SH-SY5Y (cell line): ENCODE results near the gene IQGAP1.

Source experiments
- GATA2 ChIP-seq: IDR thresholded peaks from 2 replicates; pipeline ENCODE4 v1.6.1; 2011; ENCODE audit warnings: mild to moderate bottlenecking, low read depth, low read length
- GATA3 ChIP-seq: IDR thresholded peaks from 2 replicates; pipeline ENCODE4 v1.6.1; 2011; ENCODE audit warnings: low read depth, mild to moderate bottlenecking, low read length, moderate library complexity

DNA sequence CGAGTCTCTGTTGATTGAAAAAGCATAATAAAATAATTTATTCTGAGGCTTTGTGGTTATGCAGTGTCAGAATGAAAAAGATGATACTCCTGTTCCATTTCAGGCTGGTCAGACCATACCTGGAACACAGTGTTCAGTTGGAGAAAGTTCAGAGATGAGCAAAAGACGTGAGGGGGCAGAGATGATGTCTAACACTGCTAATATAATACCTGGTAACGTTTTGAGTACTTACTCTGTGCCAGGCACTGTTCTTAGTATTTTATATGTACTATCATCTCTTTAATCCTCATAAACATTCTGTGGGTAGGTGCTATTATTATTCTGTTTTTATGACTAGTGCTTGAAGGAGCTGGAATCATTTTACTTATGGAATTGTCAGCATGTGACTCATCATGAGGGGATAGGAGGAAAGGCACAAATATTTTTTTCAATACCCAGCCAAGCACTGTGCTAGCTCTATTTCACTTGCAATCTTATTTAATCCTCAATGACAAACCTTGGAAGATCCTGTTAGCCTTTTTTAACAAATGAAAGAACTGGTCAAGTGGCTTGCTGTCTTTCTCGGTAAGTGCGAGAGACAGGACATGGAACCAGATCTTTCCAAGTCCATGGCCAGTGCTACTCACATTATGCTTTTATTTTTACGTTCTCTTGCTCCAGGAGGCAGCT lies 31.8 kb downstream of the IQGAP1 start:
- TF ChIP-seq GATA2 (no peak), GATA3 (no peak)
